Measurements from ENCODE around the gene APOF.

APOF gene

GRCh38 chr12:56311003-56311402, 51.7 kb downstream of the APOF start:
- TF ChIP-seq CTCF (IDR thresholded peaks at IDR 0.05), result no peak
- no peak overlapping the region for H3K27ac ChIP-seq
- no peak overlapping the region for H3K4me3 ChIP-seq (ENCODE audit: low read depth, low read length)
- no peaks in the 10 kb centered on the region for H3K9me3 ChIP-seq (ENCODE audit: control insufficient read depth, low read length)
- H3K79me2 ChIP-seq, result peaks cover 12% of the 10 kb centered on the region
- H3K4me2 ChIP-seq (ENCODE audit: low read length), result no peak overlapping the region
- no peak overlapping the region for H3K9ac ChIP-seq
- H3K36me3 ChIP-seq (ENCODE audit: control insufficient read depth, insufficient read depth, low read length), result no peaks in the 10 kb centered on the region
- H3K27me3 ChIP-seq (ENCODE audit: control insufficient read depth, insufficient read depth, low read length), result no peaks in the 10 kb centered on the region
- peaks cover 7% of the 10 kb centered on the region for H3K4me1 ChIP-seq
- no peak overlapping the region for H2AFZ ChIP-seq
